GM12864 (cell line): ENCODE data around the gene MAGEB4.

Source experiments
- DNase-seq: peaks from one replicate; pipeline ENCODE4 v3.0.0-alpha.2; 2011; ENCODE audit warnings: low read depth
- H3K4me3 ChIP-seq: 2 replicates; pipeline ENCODE4 v1.5.1; 2011; ENCODE audit warnings: mild to moderate bottlenecking, low read depth, low read length, control low read depth
- CTCF ChIP-seq: IDR thresholded peaks from 2 replicates; pipeline ENCODE4 v1.5.1; 2011; ENCODE audit warnings: low read depth, mild to moderate bottlenecking, moderate library complexity, low read length, control low read depth, inconsistent platforms; ENCODE audit errors: missing control alignments

MAGEB4 gene

GRCh38 chrX:30282527-30282926 lies 40.7 kb downstream of the MAGEB4 start:
- H3K4me3 ChIP-seq = no peak overlapping the region
- no peak for TF ChIP-seq CTCF
- no peak for DNase-seq

- TF ChIP-seq CTCF = no peak
- DNase-seq = no peak
- no peak overlapping the region for H3K4me3 ChIP-seq
Observed at GRCh38 chrX:30283456-30284200, 41.8 kb downstream of the MAGEB4 start.
